Epithelial cell of alveolus of lung (primary cell): Measurements from ENCODE around the gene CCDC121. TPM values are rescaled to one million over a fixed set of nuclear protein-coding genes. Genes with fewer than 3 reads are reported as not detected.

ENCODE experiments used
- total RNA-seq: library from RNA; depleted of rRNA; stranded (reverse); fragments of >200 nt; gene quantifications from 2 replicates; pipeline ENCODE4 v1.2.1, GENCODE V29; 2015

Gene CCDC121, protein sequence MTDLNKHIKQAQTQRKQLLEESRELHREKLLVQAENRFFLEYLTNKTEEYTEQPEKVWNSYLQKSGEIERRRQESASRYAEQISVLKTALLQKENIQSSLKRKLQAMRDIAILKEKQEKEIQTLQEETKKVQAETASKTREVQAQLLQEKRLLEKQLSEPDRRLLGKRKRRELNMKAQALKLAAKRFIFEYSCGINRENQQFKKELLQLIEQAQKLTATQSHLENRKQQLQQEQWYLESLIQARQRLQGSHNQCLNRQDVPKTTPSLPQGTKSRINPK
- 0.40 and 1.8 TPM in 2 replicates for total RNA-seq

DNA sequence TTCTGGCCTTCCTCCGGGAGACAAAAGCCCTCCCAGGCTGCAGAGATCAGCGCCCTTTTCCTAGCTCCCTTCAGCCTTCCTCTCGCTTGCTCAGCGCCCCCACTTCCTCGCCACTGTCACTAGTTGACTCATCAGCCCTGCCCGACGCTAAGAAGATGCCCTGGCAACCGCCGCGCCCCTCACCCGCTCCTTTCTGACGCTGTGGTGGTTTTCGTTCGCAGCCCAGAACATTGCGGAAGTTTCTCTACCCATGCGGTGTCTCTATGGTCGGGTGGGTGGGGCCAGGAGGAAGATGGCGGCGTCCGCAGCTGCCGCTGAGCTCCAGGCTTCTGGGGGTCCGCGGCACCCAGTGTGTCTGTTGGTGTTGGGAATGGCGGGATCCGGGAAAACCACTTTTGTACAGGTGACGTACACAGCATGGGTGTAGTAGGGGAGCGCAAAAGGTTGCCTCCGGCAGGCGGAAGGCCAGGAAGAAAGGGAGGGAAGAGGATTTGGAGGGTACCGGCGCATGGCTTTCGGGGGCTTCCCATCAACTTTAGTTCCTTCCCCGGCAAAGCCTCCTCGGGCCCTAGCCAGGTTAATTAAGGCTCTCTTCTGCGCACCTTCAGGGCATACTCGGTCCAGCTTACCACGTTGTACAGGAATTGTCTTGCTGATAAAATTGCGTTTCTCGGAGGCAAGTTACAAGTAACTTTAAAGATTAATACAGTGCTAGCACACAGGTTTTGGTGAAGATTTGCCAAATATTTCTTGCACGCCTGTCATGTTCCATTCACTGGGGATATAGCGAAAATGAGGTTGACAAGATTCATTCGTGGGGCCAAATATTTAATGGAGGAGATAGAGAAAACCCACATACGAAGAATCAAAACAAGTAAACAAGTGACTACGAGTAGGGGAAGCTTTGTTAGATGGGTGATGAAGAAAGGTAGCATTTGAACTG lies at the start of gene CCDC121, which contains the start of gene GPN1:
Gene CCDC121 (minus strand): TSS at position 246 of the 943 bp plus-strand sequence. CDS start 1,213 bp downstream, outside the sequence.
Gene GPN1 (plus strand): TSS at position 284 of the 943 bp plus-strand sequence. CDS start 9 bp downstream, at position 293.

DNA sequence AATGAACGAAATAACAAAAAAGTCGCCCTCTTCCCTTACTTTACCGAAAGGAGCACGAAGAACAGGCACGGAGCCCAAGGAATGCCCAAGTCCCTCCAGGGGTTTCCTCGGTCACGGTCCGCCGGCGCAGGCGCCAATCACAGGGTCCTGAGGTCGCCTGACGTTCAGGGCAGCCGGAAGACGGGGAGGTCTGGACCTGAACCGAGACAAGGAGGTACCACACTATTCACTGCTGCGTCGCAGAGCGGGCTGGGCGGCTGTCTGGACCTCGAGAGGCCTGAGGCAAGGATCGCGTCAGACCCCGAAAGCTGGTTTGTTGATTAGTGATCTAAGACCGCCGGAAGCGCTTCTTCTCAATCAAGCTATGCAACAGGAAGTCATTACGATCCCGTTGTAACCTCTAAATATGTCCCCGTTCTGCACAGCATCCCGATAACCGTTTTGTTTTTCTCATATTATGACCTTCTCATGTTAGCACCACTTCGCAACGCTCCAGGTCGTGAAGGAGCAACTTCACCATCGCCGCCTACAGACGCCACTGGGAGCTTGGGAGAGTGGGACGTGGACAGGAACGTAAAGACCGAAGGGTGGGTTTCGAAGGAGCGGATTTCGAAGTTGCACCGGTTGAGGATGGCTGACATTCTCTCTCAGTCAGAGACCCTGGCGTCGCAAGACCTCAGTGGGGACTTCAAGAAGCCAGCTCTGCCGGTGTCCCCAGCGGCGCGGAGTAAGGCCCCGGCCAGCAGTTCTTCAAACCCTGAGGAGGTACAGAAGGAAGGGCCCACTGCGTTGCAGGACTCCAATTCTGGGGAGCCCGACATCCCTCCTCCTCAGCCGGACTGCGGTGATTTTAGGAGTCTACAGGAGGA lies 34.7 kb upstream of the CCDC121 start, which contains the start of the genes SLC4A1AP and SUPT7L:
Gene SLC4A1AP (plus strand): TSS at position 605 of the 869 bp plus-strand sequence. CDS start 26 bp downstream, at position 631.
Gene SUPT7L (minus strand): TSS at position 330 of the 869 bp plus-strand sequence. CDS start 1,422 bp downstream, outside the sequence.

DNA sequence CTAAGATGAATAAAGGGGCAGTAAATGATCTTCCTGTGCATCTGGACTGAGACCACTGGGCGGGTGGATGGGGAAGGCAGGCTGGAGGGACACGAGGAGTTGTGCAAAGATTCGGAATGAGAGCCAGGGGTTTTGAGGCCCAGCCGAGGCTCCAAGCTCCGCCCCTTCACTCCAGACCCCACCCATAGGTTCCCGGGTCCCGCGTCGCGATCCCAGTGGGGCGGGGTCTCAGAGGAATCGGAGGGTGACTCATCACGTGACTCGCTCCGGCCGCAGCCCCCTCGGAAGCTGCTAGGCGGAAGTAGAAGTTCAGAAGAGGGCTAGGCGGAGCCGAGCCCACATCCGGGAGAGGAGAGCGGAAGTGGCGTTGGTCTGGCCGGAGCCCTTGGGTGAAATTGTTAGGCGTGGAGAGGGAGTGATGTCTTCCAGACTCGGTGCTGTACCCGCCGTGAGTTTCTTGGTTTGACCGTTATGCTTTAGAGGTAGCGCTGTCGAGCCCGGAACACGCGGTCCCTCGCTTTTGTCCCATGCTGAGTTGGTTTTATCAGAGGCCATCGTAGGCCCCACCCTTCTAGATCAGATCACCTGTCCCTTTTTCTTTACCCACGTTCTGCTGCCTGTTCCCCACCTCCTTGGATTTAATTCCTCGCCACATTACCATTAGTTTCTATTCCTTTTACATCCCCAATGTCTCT lies 46.0 kb downstream of the CCDC121 start, which contains the start of gene ZNF512:
Gene ZNF512 (plus strand): TSS at position 348 of the 695 bp plus-strand sequence. CDS start 71 bp downstream, at position 419.

Other genes starting within 250 kb of the CCDC121 start
- gene ZNF513, start 248.3 kb downstream of the CCDC121 start, total RNA-seq, result 5.9 and 6.7 TPM in 2 replicates
- 48.9 and 86.0 TPM in 2 replicates for gene PPM1G, start 219.4 kb downstream of the CCDC121 start, total RNA-seq
- 67.0 and 109 TPM in 2 replicates for gene NRBP1, start 200.4 kb downstream of the CCDC121 start, total RNA-seq
- gene KRTCAP3, start 186.6 kb downstream of the CCDC121 start, total RNA-seq, result 2.7 TPM in 1 of 2 replicates, not detected in the other
- 15.3 and 17.5 TPM in 2 replicates for gene IFT172, start 139.3 kb downstream of the CCDC121 start, total RNA-seq
- gene FNDC4, start 133.8 kb downstream of the CCDC121 start, total RNA-seq, result 10.4 and 20.9 TPM in 2 replicates
- gene GCKR, start 132.2 kb downstream of the CCDC121 start, total RNA-seq, result 0.24 and 0.39 TPM in 2 replicates
- gene ZNF512, start 46.0 kb downstream of the CCDC121 start, total RNA-seq, result 18.0 and 27.9 TPM in 2 replicates
- gene GPN1, start within 50 bp of the CCDC121 start, total RNA-seq, result 20.7 and 32.3 TPM in 2 replicates
- gene SUPT7L, start 34.6 kb upstream of the CCDC121 start, total RNA-seq, result 16.0 and 25.4 TPM in 2 replicates
- 18.1 and 22.4 TPM in 2 replicates for gene SLC4A1AP, start 34.9 kb upstream of the CCDC121 start, total RNA-seq
- 115 and 118 TPM in 2 replicates for gene MRPL33, start 142.7 kb upstream of the CCDC121 start, total RNA-seq